ENCODE measurements around the gene MLXIP. TPM values are rescaled to one million over a fixed set of nuclear protein-coding genes. Genes with fewer than 3 reads are reported as not detected.

The MLXIP gene
- total and polyA plus RNA-seq, 2 of the 13 experiments (the other 11 are each of a cell fraction or from before 2014, with no cell fraction given) = 5.3 to 6.7 TPM

GRCh38 chr12:122182887-122183587 lies 104.5 kb downstream of the MLXIP start, which contains the start of gene LRRC43 (continued):
- TF ChIP-seq ZNF407 (CRISPR knock-in tag; IDR thresholded peaks at IDR 0.05; ENCODE audit: not compliant biosample characterization) (no peak), MXD3 (CRISPR knock-in tag; IDR thresholded peaks at IDR 0.05) (no peak), ZFX (CRISPR knock-in tag; IDR thresholded peaks at IDR 0.05; ENCODE audit: low read depth) (0 out of 2 replicates have a peak, but pooled peaks have one; percentile 14), PBX2 (CRISPR knock-in tag; IDR thresholded peaks at IDR 0.05) (no peak), ZNF687 (CRISPR knock-in tag; IDR thresholded peaks at IDR 0.05) (peak; percentile 51), ZNF460 (CRISPR knock-in tag; IDR thresholded peaks at IDR 0.05; ENCODE audit: borderline replicate concordance) (no peak)
